ENCODE results near the gene PCNX2.

Gene PCNX2

DNA sequence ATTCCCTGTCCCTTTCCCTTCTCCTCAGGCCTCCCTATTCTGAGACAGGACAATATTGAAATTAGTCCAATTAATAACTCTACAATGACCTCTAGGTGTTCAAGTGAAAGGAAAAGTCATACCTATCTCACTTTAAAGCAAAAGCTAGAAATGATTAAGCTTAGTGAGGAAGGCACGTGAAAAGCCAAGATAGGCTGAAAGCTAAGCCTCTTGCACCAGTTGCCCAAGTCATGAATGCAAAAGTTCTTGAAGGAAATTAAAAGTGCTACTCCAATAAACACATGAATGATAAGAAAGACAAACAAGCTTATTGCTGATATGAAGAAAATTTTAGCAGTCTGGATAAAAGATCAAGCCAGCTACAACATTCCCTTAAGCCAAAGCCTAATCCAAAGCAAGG, 28.2 kb upstream of the PCNX2 start:
- no peak overlapping the region for H3K4ac ChIP-seq (ENCODE audit: low read depth, low read length)
- H3K79me2 ChIP-seq (ENCODE audit: control insufficient read depth, insufficient read depth, low read length) = no peaks in the 10 kb centered on the region
- no peak overlapping the region for H3K4me2 ChIP-seq (ENCODE audit: low read length)
- no peaks in the 10 kb centered on the region for H3K79me1 ChIP-seq (ENCODE audit: low read length)
- no peak overlapping the region for H3K23ac ChIP-seq (ENCODE audit: low read length)
- no peaks in the 10 kb centered on the region for H3K4me1 ChIP-seq (ENCODE audit: control insufficient read depth, low read depth, low read length)
- H4K8ac ChIP-seq (ENCODE audit: low read depth, low read length) = no peak overlapping the region
- H3K56ac ChIP-seq (ENCODE audit: low read length) = no peak overlapping the region
- H2BK120ac ChIP-seq (ENCODE audit: low read depth, low read length) = no peak overlapping the region
- H2BK15ac ChIP-seq (replicated peaks; ENCODE audit: low read depth) = no peak overlapping the region
- H3K27ac ChIP-seq (ENCODE audit: low read depth, low read length) = no peak overlapping the region
- H3K18ac ChIP-seq (ENCODE audit: low read length) = no peak overlapping the region
- no peak for DNase-seq
- no peak overlapping the region for H2AK5ac ChIP-seq (ENCODE audit: low read length)
- no peak overlapping the region for H3K4me3 ChIP-seq (ENCODE audit: low read length)
- no peak overlapping the region for H3K9ac ChIP-seq (ENCODE audit: low read length)
- H3K27me3 ChIP-seq (ENCODE audit: insufficient read depth, low read length, poor library complexity) = no peaks in the 10 kb centered on the region
- WGBS (ENCODE audit: extremely low coverage, insufficient coverage, low lambda C conversion rate) = no CpG with 5 or more reads among the region's 1 CpG
- no peak overlapping the region for H4K5ac ChIP-seq (ENCODE audit: low read length)
- H2BK5ac ChIP-seq (ENCODE audit: low read length) = no peak overlapping the region
- no peaks in the 10 kb centered on the region for H3K36me3 ChIP-seq (ENCODE audit: control insufficient read depth, insufficient read depth, low read length)

DNA sequence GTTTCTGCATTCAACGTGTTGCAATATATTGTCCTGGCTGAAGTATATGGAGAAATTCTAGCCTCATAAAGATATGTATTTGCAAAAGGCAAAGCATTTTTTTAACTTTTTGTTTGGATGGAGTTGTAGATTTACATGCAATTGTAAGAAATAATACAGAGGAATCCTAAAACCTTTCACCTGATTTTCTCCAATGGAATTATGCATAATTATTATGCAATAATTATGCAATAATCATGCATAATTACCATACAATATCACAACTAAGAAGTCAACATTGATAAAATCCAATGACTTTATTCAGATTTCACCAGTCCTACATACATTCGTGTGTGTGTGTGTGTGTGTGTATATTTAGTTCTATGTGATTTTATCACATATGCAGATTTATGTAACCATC, 24.5 kb upstream of the PCNX2 start:
- Histone ChIP-seq H2BK120ac (ENCODE audit: low read depth, low read length) (no peak overlapping the region), H3K56ac (ENCODE audit: low read length) (no peak overlapping the region)

DNA sequence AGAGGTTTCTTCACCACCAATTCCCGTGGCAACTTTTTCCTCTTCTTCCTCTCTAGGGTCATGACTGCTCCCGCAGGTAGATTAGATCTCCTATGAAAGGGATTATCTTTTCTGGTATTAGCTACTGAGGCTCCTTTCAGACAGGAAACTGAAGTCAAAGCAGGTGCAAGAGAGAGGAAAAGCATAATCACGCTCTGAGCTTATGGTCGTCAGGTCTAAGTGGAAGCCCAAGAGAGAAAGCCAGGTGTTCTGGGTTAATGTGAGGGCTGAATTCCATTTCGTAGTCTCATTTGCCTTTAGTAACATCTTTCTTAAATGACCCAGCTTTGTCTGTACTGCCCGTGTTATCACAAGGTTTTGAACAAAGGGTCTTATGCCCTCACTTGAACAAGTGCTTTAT, 23.7 kb upstream of the PCNX2 start:
- Histone ChIP-seq H4K8ac (ENCODE audit: low read depth, low read length) (no peak overlapping the region), H3K56ac (ENCODE audit: low read length) (no peak overlapping the region), H3K4ac (ENCODE audit: low read depth, low read length) (no peak overlapping the region), H4K5ac (ENCODE audit: low read length) (no peak overlapping the region), H3K4me2 (ENCODE audit: low read length) (no peak overlapping the region), H2BK120ac (ENCODE audit: low read depth, low read length) (no peak overlapping the region), H3K23ac (ENCODE audit: low read length) (no peak overlapping the region), H2AK5ac (ENCODE audit: low read length) (no peak overlapping the region), H3K36me3 (ENCODE audit: control insufficient read depth, insufficient read depth, low read length) (no peaks in the 10 kb centered on the region), H3K79me2 (ENCODE audit: control insufficient read depth, insufficient read depth, low read length) (no peaks in the 10 kb centered on the region), H3K79me1 (ENCODE audit: low read length) (no peaks in the 10 kb centered on the region), H2BK5ac (ENCODE audit: low read length) (no peak overlapping the region), H3K4me1 (ENCODE audit: control insufficient read depth, low read depth, low read length) (no peaks in the 10 kb centered on the region), H3K27me3 (ENCODE audit: insufficient read depth, low read length, poor library complexity) (no peaks in the 10 kb centered on the region), H3K18ac (ENCODE audit: low read length) (no peak overlapping the region), H2BK15ac (replicated peaks; ENCODE audit: low read depth) (no peak overlapping the region), H3K4me3 (ENCODE audit: low read length) (no peak overlapping the region), H3K9ac (ENCODE audit: low read length) (no peak overlapping the region), H3K27ac (ENCODE audit: low read depth, low read length) (no peak overlapping the region)
- no peak for DNase-seq
- no CpG with 5 or more reads among the region's 6 CpGs for WGBS (ENCODE audit: extremely low coverage, insufficient coverage, low lambda C conversion rate)

More for the DNA sequence above, 24.5 kb upstream of the PCNX2 start:
- Histone ChIP-seq H3K4me2 (ENCODE audit: low read length) (no peak overlapping the region), H4K8ac (ENCODE audit: low read depth, low read length) (no peak overlapping the region), H3K18ac (ENCODE audit: low read length) (no peak overlapping the region), H3K27me3 (ENCODE audit: insufficient read depth, low read length, poor library complexity) (no peaks in the 10 kb centered on the region), H3K4ac (ENCODE audit: low read depth, low read length) (no peak overlapping the region), H3K9ac (ENCODE audit: low read length) (no peak overlapping the region), H3K36me3 (ENCODE audit: control insufficient read depth, insufficient read depth, low read length) (no peaks in the 10 kb centered on the region), H2AK5ac (ENCODE audit: low read length) (no peak overlapping the region), H3K4me1 (ENCODE audit: control insufficient read depth, low read depth, low read length) (no peaks in the 10 kb centered on the region), H3K27ac (ENCODE audit: low read depth, low read length) (no peak overlapping the region), H3K23ac (ENCODE audit: low read length) (no peak overlapping the region), H3K79me1 (ENCODE audit: low read length) (no peaks in the 10 kb centered on the region), H2BK5ac (ENCODE audit: low read length) (no peak overlapping the region), H3K4me3 (ENCODE audit: low read length) (no peak overlapping the region), H4K5ac (ENCODE audit: low read length) (no peak overlapping the region), H3K79me2 (ENCODE audit: control insufficient read depth, insufficient read depth, low read length) (no peaks in the 10 kb centered on the region), H2BK15ac (replicated peaks; ENCODE audit: low read depth) (no peak overlapping the region)
- WGBS (ENCODE audit: extremely low coverage, insufficient coverage, low lambda C conversion rate) = no CpG with 5 or more reads among the region's 2 CpGs
- DNase-seq = no peak

DNA sequence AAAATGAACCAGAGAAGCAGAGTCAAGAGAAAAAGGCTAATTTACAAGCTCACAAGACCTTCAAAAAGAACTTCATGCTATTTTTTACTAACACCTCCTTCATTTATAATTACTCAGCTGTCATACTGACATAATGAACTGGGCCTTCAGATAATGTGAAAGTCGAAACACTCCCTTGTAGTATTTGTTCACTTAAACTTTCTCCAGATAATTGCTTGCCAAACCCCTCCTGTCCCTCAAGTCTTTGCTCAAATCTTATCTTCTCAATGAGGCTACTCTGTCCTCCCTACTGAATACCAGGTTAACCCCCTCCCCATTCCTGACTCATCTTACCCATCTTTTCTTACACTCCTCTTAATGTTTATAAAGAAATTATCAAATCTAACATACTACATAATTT, 20.9 kb upstream of the PCNX2 start:
- Histone ChIP-seq H3K23ac (ENCODE audit: low read length) (no peak overlapping the region), H3K4me3 (ENCODE audit: low read length) (no peak overlapping the region), H2BK15ac (replicated peaks; ENCODE audit: low read depth) (no peak overlapping the region), H3K27me3 (ENCODE audit: insufficient read depth, low read length, poor library complexity) (no peaks in the 10 kb centered on the region), H3K36me3 (ENCODE audit: control insufficient read depth, insufficient read depth, low read length) (no peaks in the 10 kb centered on the region), H3K4ac (ENCODE audit: low read depth, low read length) (no peak overlapping the region), H3K27ac (ENCODE audit: low read depth, low read length) (no peak overlapping the region), H3K4me1 (ENCODE audit: control insufficient read depth, low read depth, low read length) (peaks cover 2% of the 10 kb centered on the region), H3K79me2 (ENCODE audit: control insufficient read depth, insufficient read depth, low read length) (no peaks in the 10 kb centered on the region), H4K5ac (ENCODE audit: low read length) (no peak overlapping the region), H2BK5ac (ENCODE audit: low read length) (no peak overlapping the region), H2BK120ac (ENCODE audit: low read depth, low read length) (no peak overlapping the region), H3K79me1 (ENCODE audit: low read length) (no peaks in the 10 kb centered on the region), H3K4me2 (ENCODE audit: low read length) (no peak overlapping the region), H4K8ac (ENCODE audit: low read depth, low read length) (no peak overlapping the region), H3K9ac (ENCODE audit: low read length) (no peak overlapping the region), H2AK5ac (ENCODE audit: low read length) (no peak overlapping the region), H3K18ac (ENCODE audit: low read length) (no peak overlapping the region), H3K56ac (ENCODE audit: low read length) (no peak overlapping the region)
- WGBS (ENCODE audit: extremely low coverage, insufficient coverage, low lambda C conversion rate) = no CpG with 5 or more reads among the region's 1 CpG
- DNase-seq = no peak

DNA sequence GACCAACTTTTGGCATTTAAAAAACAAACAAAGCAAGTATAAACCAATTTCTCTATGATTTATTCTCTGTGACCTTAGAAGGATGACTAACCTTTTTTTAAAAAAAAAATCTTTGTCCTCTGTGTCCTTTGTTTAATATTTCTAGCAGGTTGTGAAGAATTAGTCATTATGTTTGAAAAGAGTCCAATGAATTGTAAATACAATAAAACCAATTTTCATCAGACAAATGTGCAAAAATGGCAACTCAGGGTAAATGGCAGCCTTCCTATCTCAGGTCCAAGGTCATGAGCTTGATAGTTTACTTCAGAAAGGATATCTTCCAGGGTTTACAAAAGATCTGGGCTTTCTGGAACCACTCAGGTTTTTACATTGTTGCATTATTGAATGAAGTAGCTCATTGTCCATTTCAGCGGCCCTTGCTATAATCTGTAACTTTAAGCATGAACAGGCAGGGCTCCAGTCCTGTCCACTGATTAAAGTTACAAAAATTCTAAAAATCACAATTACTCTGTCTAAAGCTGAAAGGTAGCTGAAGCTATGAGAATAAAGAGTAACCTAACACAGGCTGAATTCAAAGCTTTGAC, 20.3 kb upstream of the PCNX2 start:
- no CpG with 5 or more reads among the region's 1 CpG for WGBS (ENCODE audit: extremely low coverage, insufficient coverage, low lambda C conversion rate)
- no peaks in the 10 kb centered on the region for H3K79me1 ChIP-seq (ENCODE audit: low read length)
- no peak overlapping the region for H4K5ac ChIP-seq (ENCODE audit: low read length)
- no peak overlapping the region for H2BK15ac ChIP-seq (replicated peaks; ENCODE audit: low read depth)
- no peak overlapping the region for H2AK5ac ChIP-seq (ENCODE audit: low read length)
- no peaks in the 10 kb centered on the region for H3K27me3 ChIP-seq (ENCODE audit: insufficient read depth, low read length, poor library complexity)
- H3K36me3 ChIP-seq (ENCODE audit: control insufficient read depth, insufficient read depth, low read length) = no peaks in the 10 kb centered on the region
- no peak overlapping the region for H3K27ac ChIP-seq (ENCODE audit: low read depth, low read length)
- H3K4me3 ChIP-seq (ENCODE audit: low read length) = no peak overlapping the region
- no peak overlapping the region for H3K4ac ChIP-seq (ENCODE audit: low read depth, low read length)
- peaks cover 2% of the 10 kb centered on the region for H3K4me1 ChIP-seq (ENCODE audit: control insufficient read depth, low read depth, low read length)
- no peaks in the 10 kb centered on the region for H3K79me2 ChIP-seq (ENCODE audit: control insufficient read depth, insufficient read depth, low read length)
- H4K8ac ChIP-seq (ENCODE audit: low read depth, low read length) = no peak overlapping the region
- no peak overlapping the region for H3K9ac ChIP-seq (ENCODE audit: low read length)
- H3K23ac ChIP-seq (ENCODE audit: low read length) = no peak overlapping the region
- H3K56ac ChIP-seq (ENCODE audit: low read length) = no peak overlapping the region
- no peak overlapping the region for H3K18ac ChIP-seq (ENCODE audit: low read length)
- no peak overlapping the region for H3K4me2 ChIP-seq (ENCODE audit: low read length)
- no peak overlapping the region for H2BK5ac ChIP-seq (ENCODE audit: low read length)
- no peak for DNase-seq
- H2BK120ac ChIP-seq (ENCODE audit: low read depth, low read length) = no peak overlapping the region

DNA sequence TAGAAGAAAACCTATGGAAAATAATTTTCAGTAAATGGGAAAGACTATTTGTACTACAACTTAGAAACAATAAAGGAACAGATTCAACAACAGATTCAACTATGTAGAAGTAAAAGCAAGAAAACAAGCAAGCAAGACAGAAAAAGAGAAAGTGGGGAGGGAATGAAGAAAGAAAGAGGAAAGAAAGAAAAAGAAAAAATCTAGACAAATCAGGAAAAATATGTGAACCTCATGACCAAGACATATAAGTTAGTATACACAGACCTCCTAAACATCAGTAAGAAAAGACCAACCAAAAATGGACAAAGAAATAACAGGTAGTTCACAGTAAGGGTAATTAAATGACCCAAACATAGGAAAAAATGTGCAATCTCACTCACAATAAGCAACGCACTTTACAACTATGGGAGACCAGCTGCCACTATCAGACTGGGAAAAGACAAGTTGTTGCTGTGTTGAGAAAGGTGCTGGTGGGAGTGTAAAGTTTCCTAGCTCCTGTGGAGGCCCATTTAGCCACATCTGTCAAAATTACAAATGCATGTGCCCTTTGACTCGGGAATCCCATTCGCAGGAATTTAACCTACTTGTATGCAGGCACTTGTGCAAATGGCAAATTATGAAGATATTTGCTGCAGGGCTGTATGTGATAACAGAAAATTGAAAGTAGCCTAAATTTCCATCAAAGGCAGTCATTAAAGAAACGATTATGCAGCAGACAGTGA, 18.1 kb upstream of the PCNX2 start:
- H3K27ac ChIP-seq (ENCODE audit: low read depth, low read length) = no peak overlapping the region
- no peak overlapping the region for H3K4me3 ChIP-seq (ENCODE audit: low read length)
- H3K27me3 ChIP-seq (ENCODE audit: insufficient read depth, low read length, poor library complexity) = no peaks in the 10 kb centered on the region
- H2BK120ac ChIP-seq (ENCODE audit: low read depth, low read length) = no peak overlapping the region
- no peak overlapping the region for H2AK5ac ChIP-seq (ENCODE audit: low read length)
- H4K5ac ChIP-seq (ENCODE audit: low read length) = no peak overlapping the region
- H3K79me1 ChIP-seq (ENCODE audit: low read length) = no peaks in the 10 kb centered on the region
- peaks cover 2% of the 10 kb centered on the region for H3K4me1 ChIP-seq (ENCODE audit: control insufficient read depth, low read depth, low read length)
- WGBS (ENCODE audit: extremely low coverage, insufficient coverage, low lambda C conversion rate) = no CpG with 5 or more reads among the region's 4 CpGs
- H3K36me3 ChIP-seq (ENCODE audit: control insufficient read depth, insufficient read depth, low read length) = no peaks in the 10 kb centered on the region
- H4K8ac ChIP-seq (ENCODE audit: low read depth, low read length) = no peak overlapping the region
- H3K56ac ChIP-seq (ENCODE audit: low read length) = no peak overlapping the region
- no peak overlapping the region for H3K18ac ChIP-seq (ENCODE audit: low read length)
- no peak overlapping the region for H2BK5ac ChIP-seq (ENCODE audit: low read length)
- H3K23ac ChIP-seq (ENCODE audit: low read length) = no peak overlapping the region
- H3K4ac ChIP-seq (ENCODE audit: low read depth, low read length) = no peak overlapping the region
- H2BK15ac ChIP-seq (replicated peaks; ENCODE audit: low read depth) = no peak overlapping the region
- H3K79me2 ChIP-seq (ENCODE audit: control insufficient read depth, insufficient read depth, low read length) = no peaks in the 10 kb centered on the region
- DNase-seq = no peak
- no peak overlapping the region for H3K9ac ChIP-seq (ENCODE audit: low read length)
- no peak overlapping the region for H3K4me2 ChIP-seq (ENCODE audit: low read length)
